ENCODE data around the gene LTA4H.

LTA4H gene

GRCh38 chr12:95955549-95956159 is 79.7 kb downstream of the LTA4H start:
- Histone ChIP-seq H3K4me3 (replicated peaks; ENCODE audit: low read depth, low read length) (no peak overlapping the region), H3K36me3 (ENCODE audit: control insufficient read depth, insufficient read depth, low read length) (no peaks in the 10 kb centered on the region), H3K27me3 (replicated peaks; ENCODE audit: control insufficient read depth, insufficient read depth, low read length) (no peaks in the 10 kb centered on the region)
- DNase-seq (ENCODE audit: extremely low read depth, insufficient read length) = no peak
- TF ChIP-seq CTCF (IDR thresholded peaks at IDR 0.05; ENCODE audit: insufficient read depth, low read length, poor library complexity, severe bottlenecking) = no peak

DNA sequence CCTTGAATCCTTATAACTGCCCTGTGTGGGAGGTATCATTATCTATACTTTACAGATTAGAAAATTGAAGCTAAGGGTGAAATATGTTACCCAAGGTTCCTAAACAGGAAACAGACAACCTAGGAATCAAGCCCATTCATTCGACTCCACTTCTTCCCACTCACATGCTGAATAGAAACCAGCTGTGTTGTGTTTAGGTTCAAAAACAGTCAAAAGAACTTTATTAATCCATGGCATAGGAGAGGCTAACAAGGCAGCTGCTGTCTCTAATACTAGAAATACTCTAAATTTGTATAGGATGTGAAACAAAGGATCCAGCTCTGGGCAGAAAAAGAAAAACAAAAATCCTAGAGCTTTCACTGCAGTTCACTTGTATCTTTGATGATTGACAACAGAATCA is 82.4 kb downstream of the LTA4H start:
- H3K27me3 ChIP-seq (replicated peaks; ENCODE audit: control insufficient read depth, insufficient read depth, low read length) = no peaks in the 10 kb centered on the region
- DNase-seq (ENCODE audit: extremely low read depth, insufficient read length) = no peak
- no peak overlapping the region for H3K4me3 ChIP-seq (replicated peaks; ENCODE audit: low read depth, low read length)
- H3K36me3 ChIP-seq (ENCODE audit: control insufficient read depth, insufficient read depth, low read length) = no peaks in the 10 kb centered on the region
- TF ChIP-seq CTCF (IDR thresholded peaks at IDR 0.05; ENCODE audit: insufficient read depth, low read length, poor library complexity, severe bottlenecking) = no peak

GRCh38 chr12:95951515-95951914 is 83.9 kb downstream of the LTA4H start:
- DNase-seq (ENCODE audit: extremely low read depth, insufficient read length) = no peak
- no peak for TF ChIP-seq CTCF (IDR thresholded peaks at IDR 0.05; ENCODE audit: insufficient read depth, low read length, poor library complexity, severe bottlenecking)
- H3K36me3 ChIP-seq (ENCODE audit: control insufficient read depth, insufficient read depth, low read length) = no peaks in the 10 kb centered on the region
- no peaks in the 10 kb centered on the region for H3K27me3 ChIP-seq (replicated peaks; ENCODE audit: control insufficient read depth, insufficient read depth, low read length)
- H3K4me3 ChIP-seq (replicated peaks; ENCODE audit: low read depth, low read length) = no peak overlapping the region
